ENCODE results near the gene UGT2B10.

UGT2B10 gene

GRCh38 chr4:68855771-68856170 lies 40.0 kb downstream of the UGT2B10 start:
- no peak for TF ChIP-seq POLR2A (IDR thresholded peaks at IDR 0.05; ENCODE audit: low read depth, low read length)
- DNase-seq (ENCODE audit: insufficient read length, low spot score) (no peak), FAIRE-seq (no peak)

GRCh38 chr4:68858039-68858438 lies 42.2 kb downstream of the UGT2B10 start:
- no peak for TF ChIP-seq POLR2A (IDR thresholded peaks at IDR 0.05; ENCODE audit: low read depth, low read length)
- DNase-seq (ENCODE audit: insufficient read length, low spot score) (no peak), FAIRE-seq (no peak)

- DNase-seq (ENCODE audit: insufficient read length, low spot score) = no peak
- TF ChIP-seq POLR2A (IDR thresholded peaks at IDR 0.05; ENCODE audit: low read depth, low read length) = no peak
- no peak for FAIRE-seq
These were observed 43.9 kb downstream of the UGT2B10 start for GRCh38 chr4:68859655-68860054.

- no peak for TF ChIP-seq POLR2A (IDR thresholded peaks at IDR 0.05; ENCODE audit: low read depth, low read length)
- no peak for FAIRE-seq
- no peak for DNase-seq (ENCODE audit: insufficient read length, low spot score)
These were observed 45.3 kb downstream of the UGT2B10 start for GRCh38 chr4:68861057-68861456.

GRCh38 chr4:68864438-68865187 lies 48.8 kb downstream of the UGT2B10 start:
- no peak for TF ChIP-seq POLR2A (IDR thresholded peaks at IDR 0.05; ENCODE audit: low read depth, low read length)
- FAIRE-seq (no peak), DNase-seq (ENCODE audit: insufficient read length, low spot score) (no peak)

GRCh38 chr4:68865188-68865638 lies 49.4 kb downstream of the UGT2B10 start:
- no peak for FAIRE-seq
- DNase-seq (ENCODE audit: insufficient read length, low spot score) = no peak
- TF ChIP-seq POLR2A (IDR thresholded peaks at IDR 0.05; ENCODE audit: low read depth, low read length) = no peak

- DNase-seq (ENCODE audit: insufficient read length, low spot score) (no peak), FAIRE-seq (no peak)
- TF ChIP-seq POLR2A (IDR thresholded peaks at IDR 0.05; ENCODE audit: low read depth, low read length) = no peak
These were observed 50.0 kb downstream of the UGT2B10 start for GRCh38 chr4:68865760-68866159.

- FAIRE-seq (no peak), DNase-seq (ENCODE audit: insufficient read length, low spot score) (no peak)
- no peak for TF ChIP-seq POLR2A (IDR thresholded peaks at IDR 0.05; ENCODE audit: low read depth, low read length)
These were observed 53.5 kb downstream of the UGT2B10 start for GRCh38 chr4:68869274-68869773.

GRCh38 chr4:68871809-68872642 lies 56.2 kb downstream of the UGT2B10 start:
- FAIRE-seq (no peak), DNase-seq (ENCODE audit: insufficient read length, low spot score) (no peak)
- no peak for TF ChIP-seq POLR2A (IDR thresholded peaks at IDR 0.05; ENCODE audit: low read depth, low read length)

- DNase-seq (ENCODE audit: insufficient read length, low spot score) (no peak), FAIRE-seq (no peak)
- TF ChIP-seq POLR2A (IDR thresholded peaks at IDR 0.05; ENCODE audit: low read depth, low read length) = no peak
These were observed 57.1 kb downstream of the UGT2B10 start for GRCh38 chr4:68872643-68873502.

- FAIRE-seq (no peak), DNase-seq (ENCODE audit: insufficient read length, low spot score) (no peak)
- TF ChIP-seq POLR2A (IDR thresholded peaks at IDR 0.05; ENCODE audit: low read depth, low read length) = no peak
These were observed 58.7 kb downstream of the UGT2B10 start for GRCh38 chr4:68874507-68874906.

- FAIRE-seq = no peak
- no peak for TF ChIP-seq POLR2A (IDR thresholded peaks at IDR 0.05; ENCODE audit: low read depth, low read length)
- no peak for DNase-seq (ENCODE audit: insufficient read length, low spot score)
These were observed 61.8 kb downstream of the UGT2B10 start for GRCh38 chr4:68877555-68877954.

GRCh38 chr4:68878048-68878447 lies 62.3 kb downstream of the UGT2B10 start:
- FAIRE-seq = no peak

More at GRCh38 chr4:68878048-68878447, 62.3 kb downstream of the UGT2B10 start:
- TF ChIP-seq POLR2A (IDR thresholded peaks at IDR 0.05; ENCODE audit: low read depth, low read length) = no peak
- no peak for DNase-seq (ENCODE audit: insufficient read length, low spot score)
